NCI-H1694 (cell line): ENCODE data around the gene JARID2.

ENCODE experiments used
- DNase-seq: peaks from one replicate; lab custom pipeline; 2025; lab: John Stamatoyannopoulos, UW

JARID2 gene

GRCh38 chr6:15547400-15547799, 301.5 kb downstream of the JARID2 start:
- no peak for DNase-seq

GRCh38 chr6:15549371-15549770, 303.5 kb downstream of the JARID2 start:
- DNase-seq = no peak

DNA sequence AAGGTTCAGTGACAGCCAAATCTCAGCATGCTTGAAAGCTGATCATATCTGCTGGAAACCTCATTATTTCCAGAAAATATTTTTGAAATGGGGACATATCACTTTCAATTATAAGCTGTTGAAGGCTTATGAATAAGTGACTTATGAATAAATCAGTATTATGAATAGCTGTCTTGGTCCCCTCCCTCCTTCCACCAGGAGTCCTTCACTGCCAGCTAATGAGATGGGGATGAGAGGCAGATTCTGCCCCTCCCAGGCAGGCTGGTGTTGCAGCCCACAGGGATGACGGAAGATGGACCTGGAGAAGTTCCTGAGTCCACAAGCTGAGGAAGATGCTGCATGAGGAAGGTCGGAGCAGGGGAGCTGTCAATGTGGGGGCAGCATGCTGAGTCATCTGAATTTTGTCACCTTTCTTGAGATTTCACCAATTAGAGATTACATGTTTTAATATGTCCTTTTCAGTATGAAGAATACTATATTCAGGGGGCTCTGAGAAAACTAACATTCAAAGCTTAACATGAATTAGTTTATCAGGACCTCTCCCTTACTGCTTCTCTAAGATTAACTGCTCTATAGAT, 304.8 kb downstream of the JARID2 start:
- no peak for DNase-seq

DNA sequence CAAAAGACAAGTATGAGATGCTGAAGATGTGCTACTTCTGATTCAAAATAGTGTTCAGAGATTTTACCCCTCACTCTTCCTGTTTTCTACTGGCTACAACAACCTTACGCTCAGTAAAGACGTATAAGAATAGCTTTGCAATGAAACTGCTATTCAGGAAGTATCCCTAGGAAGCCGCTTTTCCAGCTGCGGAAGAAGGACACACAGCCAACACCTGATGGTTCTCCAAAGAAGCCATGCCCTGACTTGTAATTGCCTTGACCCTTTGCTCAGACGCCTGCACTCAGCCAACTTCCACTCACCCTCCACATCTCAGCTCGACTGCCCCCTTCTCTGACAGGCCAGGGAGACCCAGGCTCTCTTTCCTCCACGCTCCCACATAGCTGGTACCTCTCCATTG, 305.4 kb downstream of the JARID2 start:
- DNase-seq = no peak

GRCh38 chr6:15551798-15552197, 305.9 kb downstream of the JARID2 start:
- peak; percentile 68 for DNase-seq

DNA sequence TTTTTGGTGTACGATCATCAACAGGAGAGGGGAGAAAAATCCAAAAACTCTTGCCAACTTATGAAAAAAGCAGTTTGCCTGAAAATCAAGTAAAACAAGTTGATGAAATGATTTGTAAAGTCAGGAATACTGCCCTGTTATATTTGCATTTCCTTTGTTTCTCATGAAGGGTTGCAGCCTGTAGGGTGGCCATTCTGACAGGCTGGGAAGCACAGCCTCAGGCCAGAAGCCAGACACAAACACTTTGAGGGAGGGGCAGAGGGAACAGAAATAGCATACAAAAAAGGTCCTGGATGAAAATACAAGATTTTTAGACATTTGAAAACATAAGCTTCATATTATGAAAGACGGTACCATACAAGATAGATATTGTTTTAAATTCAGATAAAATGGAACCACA, 307.2 kb downstream of the JARID2 start:
- DNase-seq = no peak

DNA sequence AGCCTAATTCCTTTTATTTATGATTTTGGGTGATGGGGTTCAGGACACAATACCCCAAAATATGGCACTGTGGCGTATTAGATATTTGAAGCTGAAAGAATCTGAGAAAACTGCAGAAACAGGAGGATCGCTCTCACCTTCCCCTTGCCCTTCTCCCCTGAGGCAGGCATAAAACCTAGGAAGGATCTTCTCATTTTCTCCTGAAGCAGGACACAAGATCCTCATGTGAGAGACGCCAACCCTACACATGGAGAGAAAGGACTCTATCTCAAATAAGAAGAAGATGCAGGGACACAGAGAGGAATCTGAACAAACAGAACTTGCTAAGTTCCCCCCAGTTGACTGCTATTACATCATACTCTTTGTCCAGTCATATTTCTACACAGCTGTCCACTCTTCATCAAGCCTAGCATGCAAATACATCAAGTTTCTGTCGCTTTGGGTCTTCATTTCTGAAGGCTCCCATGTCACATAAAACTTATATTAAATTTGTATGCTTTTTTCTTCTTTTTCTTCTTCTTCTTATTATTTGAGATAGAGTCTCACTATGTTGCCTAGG, 307.9 kb downstream of the JARID2 start:
- DNase-seq = no peak

GRCh38 chr6:15554728-15555100, 308.8 kb downstream of the JARID2 start:
- DNase-seq = no peak

- no peak for DNase-seq
Observed at GRCh38 chr6:15555101-15556038, 309.5 kb downstream of the JARID2 start.

DNA sequence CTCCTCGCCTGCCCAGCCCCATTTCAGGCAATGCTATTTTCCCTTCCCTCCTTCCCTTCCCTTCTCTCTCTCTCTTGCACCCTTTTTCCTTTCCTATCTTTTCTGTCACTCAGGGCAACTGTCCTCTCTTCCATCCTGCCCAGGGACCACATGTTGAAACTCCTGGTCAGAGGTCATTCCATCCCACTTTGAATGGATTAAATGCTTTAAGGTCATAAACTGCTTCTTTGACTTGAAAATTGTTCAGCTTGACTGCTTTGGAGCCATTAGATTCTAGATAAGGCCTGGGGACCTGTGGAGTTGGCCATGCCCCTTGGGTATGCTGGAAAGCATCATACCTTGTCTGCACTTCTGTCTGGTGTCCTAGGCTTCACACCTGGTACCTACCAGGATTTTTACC, 310.8 kb downstream of the JARID2 start:
- no peak for DNase-seq

DNA sequence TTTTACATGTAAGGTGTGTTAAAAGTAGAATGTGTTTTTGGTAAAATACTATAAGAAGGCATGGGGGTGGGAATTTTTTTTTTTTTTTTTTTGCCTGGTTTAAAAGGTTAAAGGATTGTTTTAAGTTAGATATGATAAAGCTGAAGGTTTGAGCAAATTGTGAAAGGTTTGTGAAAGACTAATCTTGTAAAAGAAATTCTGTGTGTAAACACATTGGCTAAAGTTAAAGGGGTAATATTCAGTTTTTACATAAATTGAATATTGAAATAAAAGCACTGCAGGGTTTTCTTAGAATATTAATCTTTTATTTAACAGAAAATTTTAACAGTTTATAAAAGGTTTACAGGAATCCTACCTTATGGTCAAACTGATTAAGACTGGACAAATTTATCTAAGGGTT, 311.3 kb downstream of the JARID2 start:
- DNase-seq = no peak

DNA sequence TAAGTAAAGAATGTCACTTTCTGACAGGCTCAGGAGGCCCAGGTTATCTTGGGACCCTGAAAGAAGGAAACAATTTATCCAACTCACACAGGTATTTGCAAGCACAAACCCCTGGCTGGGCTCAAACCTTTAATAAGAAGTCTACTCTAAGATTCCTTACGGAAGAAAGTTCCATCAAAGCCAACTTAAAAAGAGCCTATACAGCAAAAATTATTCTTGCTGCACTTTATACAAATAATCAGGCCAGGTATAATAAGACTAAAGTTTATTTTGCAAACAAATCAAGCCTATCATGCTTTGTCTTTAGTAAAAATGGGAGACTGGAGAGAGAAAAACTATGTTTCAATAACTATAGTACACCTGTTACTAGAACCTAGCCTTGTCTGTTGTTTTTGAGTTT, 314.8 kb downstream of the JARID2 start:
- no peak for DNase-seq

- no peak for DNase-seq
Observed at GRCh38 chr6:15561447-15562199, 315.8 kb downstream of the JARID2 start.

DNA sequence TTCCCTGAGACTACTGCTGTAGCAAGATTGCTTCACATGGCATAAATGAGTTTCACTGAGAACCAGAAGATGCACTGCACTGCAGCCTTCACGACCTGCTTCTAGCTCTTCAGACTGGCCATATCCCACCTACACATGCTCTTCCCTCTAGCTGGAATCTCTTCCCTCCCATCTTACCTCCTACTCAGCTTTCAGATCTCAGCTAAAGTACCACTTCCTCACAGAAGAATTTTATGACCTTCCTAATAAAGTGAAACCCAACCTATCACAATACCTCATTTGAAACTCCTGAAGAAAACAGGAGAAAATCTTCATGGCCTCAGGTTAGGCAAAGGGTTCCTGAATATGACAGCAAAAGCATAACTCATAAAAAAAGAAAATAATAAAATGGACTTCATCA, 317.1 kb downstream of the JARID2 start:
- no peak for DNase-seq

DNA sequence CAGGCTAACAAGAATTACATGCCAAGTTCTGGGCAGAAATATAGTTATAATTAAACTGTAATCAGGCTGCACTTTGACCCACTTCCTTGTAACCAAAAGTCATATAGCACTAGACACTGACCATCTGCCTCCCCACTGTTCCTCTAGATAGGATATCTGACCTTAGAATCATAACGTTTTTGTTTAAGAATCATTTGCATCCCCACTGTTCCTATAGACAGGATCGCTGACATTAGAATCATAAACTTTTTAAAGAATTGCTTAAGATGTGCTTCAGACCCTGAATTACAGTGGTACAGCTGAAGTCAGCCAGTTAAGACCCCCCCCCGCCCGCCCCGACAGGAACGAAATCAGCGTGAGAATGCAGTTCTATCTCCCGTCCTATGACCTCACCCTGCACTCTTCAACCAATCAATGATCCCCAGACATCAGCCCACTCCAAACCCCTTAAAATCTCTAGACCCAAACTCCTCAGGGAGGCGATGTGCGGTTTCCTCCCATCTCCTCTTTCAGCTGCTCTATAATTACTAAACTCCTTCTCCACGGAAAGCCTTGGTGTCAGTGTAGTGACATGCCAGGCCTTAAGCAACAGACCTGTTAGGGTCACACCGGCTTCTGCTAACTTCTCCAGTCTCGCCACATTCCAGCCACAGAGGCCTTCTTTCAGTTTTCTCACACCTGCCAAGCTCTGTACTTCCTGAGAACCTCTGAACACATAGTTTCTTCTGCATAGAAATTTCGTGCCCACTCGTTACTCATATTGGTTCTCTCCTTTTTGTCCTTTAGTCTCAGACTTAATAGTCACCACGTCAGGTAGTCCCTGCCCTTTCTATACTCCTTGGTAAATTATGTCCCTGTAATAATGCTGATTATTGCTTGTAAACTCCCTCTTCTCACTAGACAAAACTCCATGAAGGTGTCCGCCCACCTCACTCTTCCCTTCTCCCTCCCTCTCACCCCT, 323.4 kb downstream of the JARID2 start:
- no peak for DNase-seq

DNA sequence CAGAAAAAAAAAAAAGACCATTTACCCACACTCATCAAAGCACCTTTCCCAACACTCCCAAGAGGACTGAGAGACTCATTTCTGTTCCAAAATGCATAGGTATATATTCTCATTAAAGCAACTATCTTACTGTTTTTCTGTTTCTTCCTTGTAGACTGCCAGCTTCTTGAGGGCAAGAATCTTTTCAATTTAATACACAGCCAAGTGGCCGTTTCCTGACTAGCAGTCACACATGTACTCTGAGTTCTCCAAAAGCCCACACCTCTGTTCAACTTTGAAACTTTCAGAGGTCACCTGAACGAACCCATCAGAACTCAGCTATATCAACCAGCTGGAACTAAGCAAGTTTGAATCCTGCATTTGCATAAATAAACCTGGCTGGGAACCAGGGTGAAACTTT, 324.3 kb downstream of the JARID2 start:
- no peak for DNase-seq
